ENCODE measurements around the gene SOD2.
A peak's percentile ranks its signal among the peaks of the same experiment; 100 is the strongest.

Gene SOD2

DNA sequence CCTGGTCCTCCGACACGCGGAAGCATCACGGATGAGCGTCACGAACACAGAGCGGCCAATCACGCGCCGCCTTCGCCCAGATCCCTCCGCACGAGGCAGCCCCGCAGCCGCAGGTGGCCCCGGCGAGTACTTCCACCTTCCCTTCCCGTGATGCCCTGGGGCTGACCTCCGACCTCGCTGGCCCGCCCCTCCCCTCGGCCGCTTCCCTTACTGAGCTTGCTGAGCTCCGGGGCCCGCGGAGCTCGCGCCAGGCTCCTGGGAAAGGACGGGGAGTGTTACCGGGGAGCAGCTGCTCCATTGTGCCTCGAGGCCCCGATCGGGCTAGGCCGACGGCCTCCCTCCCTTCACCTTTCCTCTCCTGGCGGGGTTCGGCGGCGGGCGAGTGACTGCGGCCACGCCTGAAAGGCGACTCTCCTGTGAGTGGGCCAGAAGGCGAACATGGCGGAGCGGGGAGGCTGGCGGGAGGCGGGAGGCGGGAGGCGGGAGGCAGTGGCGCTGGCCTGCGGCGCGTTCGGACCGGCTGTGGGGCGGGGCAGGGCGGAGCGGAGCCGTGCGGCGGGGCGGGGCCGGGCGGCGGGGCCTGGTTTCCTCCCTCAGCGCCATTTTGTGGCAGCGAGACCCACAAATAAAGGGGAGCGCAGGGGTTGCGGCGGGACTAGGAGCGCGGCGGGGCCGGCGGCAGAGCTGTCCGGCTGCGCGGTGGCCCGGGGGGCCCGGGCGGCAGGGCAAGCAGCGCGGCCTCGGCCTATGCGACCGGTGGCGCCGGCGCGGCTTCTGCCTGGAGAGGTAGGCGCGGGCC is 34.1 kb upstream of the SOD2 start, which contains the start of gene WTAP (continued):
- no peak for TF ChIP-seq ATF2 (tag by site-specific recombination; IDR thresholded peaks at IDR 0.05; ENCODE audit: low read depth)

- ChIA-PET CTCF (interaction anchor here (0.6 to 1.8 kb wide), 6 partner anchors 9 to 1199 kb away, joined by 3 to 8 read pairs (median 4); no protein-coding TSS in a partner anchor), POLR2A (interaction anchor here (0.6 to 6.8 kb wide), 22 partner anchors 9 to 1234 kb away, joined by 3 to 115 read pairs (median 5); partner anchors contain the start of genes ACAT2, MRPL18, RSPH3 and SOD2)
- Histone ChIP-seq H3K4me3 (ENCODE audit: low read depth, low read length) (peak overlapping the region; percentile 91), H3K4me1 (ENCODE audit: control insufficient read depth, insufficient read depth, low read length) (peaks cover 7% of the 10 kb centered on the region; the same call in 1 of the 2 replicates), H3K9me3 (ENCODE audit: control insufficient read depth, insufficient read depth, low read depth, low read length) (no peaks in the 10 kb centered on the region), H3K27ac (ENCODE audit: extremely low read depth, low read depth, low read length) (peak overlapping the region; percentile 99), H3K36me3 (ENCODE audit: control insufficient read depth in 2 of 2, insufficient read depth in 1 of 2, low read length in 2 of 2) (peaks cover 9 to 35% of the 10 kb centered on the region in 2 experiments; a peak in 2 of 3 replicates)
- TF ChIP-seq ZNF248 (tag by site-specific recombination; IDR thresholded peaks at IDR 0.05) = no peak
- TF ChIP-seq ZNF704 (tag by site-specific recombination; IDR thresholded peaks at IDR 0.05) = no peak
- TF ChIP-seq ZNF19 (tag by site-specific recombination; IDR thresholded peaks at IDR 0.05; ENCODE audit: low read depth) = 0 out of 2 replicates have a peak, but pooled peaks have one; percentile 46
- TF ChIP-seq TRIM28 (IDR thresholded peaks at IDR 0.05; ENCODE audit: borderline replicate concordance, low read length) = peak; percentile 94
- no peak for TF ChIP-seq KLF8 (tag by site-specific recombination; IDR thresholded peaks at IDR 0.05)
- TF ChIP-seq, protein P1, sequence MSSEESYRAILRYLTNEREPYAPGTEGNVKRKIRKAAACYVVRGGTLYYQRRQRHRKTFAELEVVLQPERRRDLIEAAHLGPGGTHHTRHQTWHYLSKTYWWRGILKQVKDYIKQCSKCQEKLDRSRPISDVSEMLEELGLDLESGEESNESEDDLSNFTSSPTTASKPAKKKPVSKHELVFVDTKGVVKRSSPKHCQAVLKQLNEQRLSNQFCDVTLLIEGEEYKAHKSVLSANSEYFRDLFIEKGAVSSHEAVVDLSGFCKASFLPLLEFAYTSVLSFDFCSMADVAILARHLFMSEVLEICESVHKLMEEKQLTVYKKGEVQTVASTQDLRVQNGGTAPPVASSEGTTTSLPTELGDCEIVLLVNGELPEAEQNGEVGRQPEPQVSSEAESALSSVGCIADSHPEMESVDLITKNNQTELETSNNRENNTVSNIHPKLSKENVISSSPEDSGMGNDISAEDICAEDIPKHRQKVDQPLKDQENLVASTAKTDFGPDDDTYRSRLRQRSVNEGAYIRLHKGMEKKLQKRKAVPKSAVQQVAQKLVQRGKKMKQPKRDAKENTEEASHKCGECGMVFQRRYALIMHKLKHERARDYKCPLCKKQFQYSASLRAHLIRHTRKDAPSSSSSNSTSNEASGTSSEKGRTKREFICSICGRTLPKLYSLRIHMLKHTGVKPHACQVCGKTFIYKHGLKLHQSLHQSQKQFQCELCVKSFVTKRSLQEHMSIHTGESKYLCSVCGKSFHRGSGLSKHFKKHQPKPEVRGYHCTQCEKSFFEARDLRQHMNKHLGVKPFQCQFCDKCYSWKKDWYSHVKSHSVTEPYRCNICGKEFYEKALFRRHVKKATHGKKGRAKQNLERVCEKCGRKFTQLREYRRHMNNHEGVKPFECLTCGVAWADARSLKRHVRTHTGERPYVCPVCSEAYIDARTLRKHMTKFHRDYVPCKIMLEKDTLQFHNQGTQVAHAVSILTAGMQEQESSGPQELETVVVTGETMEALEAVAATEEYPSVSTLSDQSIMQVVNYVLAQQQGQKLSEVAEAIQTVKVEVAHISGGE (tag by site-specific recombination; conservative IDR thresholded peaks at IDR 0.05; ENCODE audit: low read depth) = peak; percentile 56
- TF ChIP-seq ZNF266 (tag by site-specific recombination; IDR thresholded peaks at IDR 0.05; ENCODE audit: low read depth) = no peak
- no peak for TF ChIP-seq GLI2 (tag by site-specific recombination; IDR thresholded peaks at IDR 0.05; ENCODE audit: borderline replicate concordance, low read depth)
- peak; percentile 27; the same call in 1 of the 2 replicates for TF ChIP-seq ZNF184 (tag by site-specific recombination; IDR thresholded peaks at IDR 0.05)
- 0 out of 2 replicates have a peak, but pooled peaks have one; percentile 33 for TF ChIP-seq ZNF548 (tag by site-specific recombination; IDR thresholded peaks at IDR 0.05)
- TF ChIP-seq MEIS1 (CRISPR knock-in tag; IDR thresholded peaks at IDR 0.05; ENCODE audit: borderline replicate concordance) = no peak
- no peak for TF ChIP-seq ZNF211 (tag by site-specific recombination; IDR thresholded peaks at IDR 0.05; ENCODE audit: low read depth)
- TF ChIP-seq ZNF335 (tag by site-specific recombination; conservative IDR thresholded peaks at IDR 0.05) = peak; percentile 93; the same call in 1 of the 2 replicates
- TF ChIP-seq PRDM1 (tag by site-specific recombination; IDR thresholded peaks at IDR 0.05) = no peak
- no peak for TF ChIP-seq ZNF658 (tag by site-specific recombination; IDR thresholded peaks at IDR 0.05)
- no peak for TF ChIP-seq IKZF3 (tag by site-specific recombination; IDR thresholded peaks at IDR 0.05)
- TF ChIP-seq PRDM10 (tag by site-specific recombination; IDR thresholded peaks at IDR 0.05) = no peak
- no peak for TF ChIP-seq SALL2 (tag by site-specific recombination; IDR thresholded peaks at IDR 0.05; ENCODE audit: borderline replicate concordance)
- TF ChIP-seq ZNF274 (IDR thresholded peaks at IDR 0.05; ENCODE audit: low read length) = no peak
- no peak for TF ChIP-seq ZNF274 (tag by site-specific recombination; IDR thresholded peaks at IDR 0.05; ENCODE audit: borderline replicate concordance)
- no peak for TF ChIP-seq ZNF169 (tag by site-specific recombination; IDR thresholded peaks at IDR 0.05)
- TF ChIP-seq ZNF529 (tag by site-specific recombination; IDR thresholded peaks at IDR 0.05; ENCODE audit: insufficient replicate concordance) = no peak
- TF ChIP-seq ZNF488 (tag by site-specific recombination; IDR thresholded peaks at IDR 0.05) = no peak
Measured at GRCh38 chr6:159726255-159726917, 33.3 kb upstream of the SOD2 start.
